Measurements from ENCODE around the gene NT5DC2.

- no peak for TF ChIP-seq CTCF (IDR thresholded peaks at IDR 0.05 in 2 of 3, conservative IDR thresholded peaks at IDR 0.05 in 1 of 3; ENCODE audit: control insufficient read depth in 2 of 3, extremely low read depth in 1 of 3, insufficient read depth in 1 of 3, low read depth in 3 of 3, low read length in 3 of 3)
- TF ChIP-seq TCF12 (IDR thresholded peaks at IDR 0.05; ENCODE audit: low read depth, low read length): no peak
- TF ChIP-seq ELK1 (IDR thresholded peaks at IDR 0.05; ENCODE audit: low read depth, low read length): no peak
- TF ChIP-seq SP1 (IDR thresholded peaks at IDR 0.05; ENCODE audit: low read depth, low read length): no peak
- TF ChIP-seq SUZ12 (IDR thresholded peaks at IDR 0.05; ENCODE audit: unreplicated experiment): no peak
- TF ChIP-seq POLR2AphosphoS5 (IDR thresholded peaks at IDR 0.05; ENCODE audit: low read length): no peak
- no peak for TF ChIP-seq YY1 (IDR thresholded peaks at IDR 0.05; ENCODE audit: low read depth, low read length)
- TF ChIP-seq NBN (IDR thresholded peaks at IDR 0.05): no peak
Measured at GRCh38 chr3:52551118-52551517, 17.5 kb upstream of the NT5DC2 start.
